AG09309 (cell line): ENCODE data around the gene SLC27A4.
A peak's percentile ranks its signal among the peaks of the same experiment; 100 is the strongest.
"Not testable (repeated sequence)": the region's sequence is repeated elsewhere in the genome, so short reads cannot be mapped to it uniquely, and the experiment has no call there.

Experiments
- DNase-seq: peaks from one replicate; pipeline ENCODE4 v3.0.0-alpha.2; 2010; ENCODE audit warnings: low read depth
- H3K4me3 ChIP-seq: 2 replicates; pipeline ENCODE4 v1.5.1; 2011; ENCODE audit warnings: mild to moderate bottlenecking, low read depth, low read length, moderate library complexity; ENCODE audit not compliant: control insufficient read depth
- CTCF ChIP-seq: IDR thresholded peaks from 2 replicates; pipeline ENCODE4 v1.5.1; 2011; ENCODE audit warnings: mild to moderate bottlenecking, low read depth, low read length, inconsistent platforms; ENCODE audit not compliant: insufficient read depth, control insufficient read depth; ENCODE audit errors: missing control alignments

SLC27A4 gene

GRCh38 chr9:128323791-128324190 lies 16.5 kb upstream of the SLC27A4 start:
- no peak for TF ChIP-seq CTCF
- peak overlapping the region; percentile 92 for H3K4me3 ChIP-seq
- no peak for DNase-seq

DNA sequence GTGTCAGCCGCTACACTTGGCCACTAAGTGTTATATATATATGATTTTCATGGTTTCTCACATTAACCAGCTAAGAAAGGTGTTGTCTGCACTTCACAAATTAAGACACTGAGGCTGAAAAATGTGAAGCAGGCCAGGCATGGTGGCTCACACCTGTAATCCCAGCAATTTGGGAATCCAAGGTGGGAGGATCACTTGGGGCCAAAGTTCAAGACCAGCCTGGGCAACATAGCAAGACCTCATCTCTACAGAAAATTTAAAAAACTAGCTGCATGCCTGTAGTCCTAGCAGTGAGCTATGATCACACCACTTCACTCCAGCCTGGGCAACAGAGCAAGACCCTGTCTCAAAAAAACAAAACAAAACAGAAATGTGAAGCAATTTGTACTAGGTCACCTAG lies 15.9 kb upstream of the SLC27A4 start:
- DNase-seq = no peak
- no peak overlapping the region for H3K4me3 ChIP-seq
- no peak for TF ChIP-seq CTCF

DNA sequence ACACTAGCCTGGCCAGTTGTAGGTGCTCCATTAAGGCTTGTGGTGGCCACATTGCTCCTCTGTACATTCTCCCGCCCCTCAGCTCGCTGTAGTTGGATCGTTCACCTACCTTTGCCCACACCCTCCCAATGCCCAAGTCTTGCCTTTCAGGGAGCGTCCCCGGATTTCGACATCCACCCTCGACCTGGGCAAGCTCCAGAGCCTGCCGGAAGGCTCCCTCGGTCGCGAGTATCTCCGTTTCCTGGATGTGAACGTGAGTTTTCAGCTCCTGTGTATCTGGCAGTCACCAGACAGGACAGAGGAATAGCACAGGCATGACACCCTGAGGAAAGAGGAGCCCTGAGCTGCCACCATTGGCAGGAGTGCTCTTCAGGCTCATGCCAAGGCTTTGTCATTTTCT lies 14.7 kb upstream of the SLC27A4 start:
- TF ChIP-seq CTCF = no peak
- DNase-seq = no peak
- no peak overlapping the region for H3K4me3 ChIP-seq

- no peak overlapping the region for H3K4me3 ChIP-seq
- TF ChIP-seq CTCF = no peak
- DNase-seq = no peak
These were observed 6.9 kb upstream of the SLC27A4 start for GRCh38 chr9:128333451-128333869.

- DNase-seq = no peak
- TF ChIP-seq CTCF = no peak
- no peak overlapping the region for H3K4me3 ChIP-seq
These were observed 5.2 kb upstream of the SLC27A4 start for GRCh38 chr9:128335161-128335560.

GRCh38 chr9:128335914-128336313 lies 4.4 kb upstream of the SLC27A4 start:
- H3K4me3 ChIP-seq = no peak overlapping the region
- no peak for TF ChIP-seq CTCF
- no peak for DNase-seq

DNA sequence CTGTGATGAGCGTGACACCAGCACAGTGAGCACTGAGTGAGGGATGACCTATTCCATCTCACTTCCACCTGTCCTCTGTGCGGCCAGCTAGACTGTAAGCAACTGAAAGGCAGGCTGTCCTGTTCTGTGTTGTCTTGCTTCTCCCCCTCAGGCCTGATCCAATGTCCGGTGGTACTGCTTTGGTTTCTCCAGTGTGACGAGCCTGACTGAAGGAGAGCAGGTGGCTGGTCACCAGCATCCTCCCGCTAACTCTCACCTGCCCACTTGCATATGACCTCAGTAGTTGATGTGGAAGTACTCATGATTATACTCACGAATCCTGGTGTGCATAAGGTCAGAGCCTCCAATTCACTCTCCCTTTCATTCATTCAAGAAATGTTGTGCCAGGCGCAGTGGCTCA lies 2.4 kb upstream of the SLC27A4 start:
- no peak overlapping the region for H3K4me3 ChIP-seq
- TF ChIP-seq CTCF = no peak

DNA sequence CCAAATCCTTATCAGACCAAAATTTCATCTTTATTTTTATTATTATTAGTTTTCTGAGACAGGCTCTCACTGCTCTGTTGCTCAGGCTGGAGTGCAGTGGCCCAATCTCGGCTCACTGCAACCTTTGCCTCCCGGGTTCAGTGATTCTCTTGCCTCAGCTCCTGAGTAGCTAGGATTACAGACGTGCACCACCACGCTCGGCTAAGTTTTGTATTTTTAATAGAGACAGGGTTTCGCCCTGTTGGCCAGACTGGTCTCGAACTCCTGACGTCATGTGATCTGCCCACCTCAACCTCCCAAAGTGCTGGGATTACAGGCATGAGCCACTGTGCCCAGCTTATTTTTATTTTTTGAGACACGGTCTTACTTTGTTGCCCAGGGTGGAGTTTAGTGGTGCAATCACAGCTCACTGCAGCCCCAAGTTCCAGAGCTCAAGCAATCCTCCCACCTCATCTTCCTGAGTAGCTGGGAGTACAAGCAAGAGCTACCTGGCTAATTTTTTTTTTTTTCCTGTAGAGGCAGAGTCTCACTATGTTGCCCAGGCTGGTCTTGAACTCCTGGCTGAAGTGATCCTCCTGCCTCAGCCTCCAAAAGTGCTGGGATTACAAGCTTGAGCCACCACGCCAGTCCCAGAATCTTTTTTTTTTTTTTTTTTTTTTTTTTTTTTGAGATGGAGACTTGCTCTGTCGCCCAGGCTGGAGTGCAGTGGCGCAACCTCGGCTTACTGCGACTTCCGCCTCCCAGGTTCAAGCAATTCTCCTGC lies 1.3 kb upstream of the SLC27A4 start:
- not testable (repeated sequence) for DNase-seq

More for the DNA sequence above, 2.4 kb upstream of the SLC27A4 start:
- no peak for DNase-seq

More for the DNA sequence above, 1.3 kb upstream of the SLC27A4 start:
- not testable (repeated sequence) for H3K4me3 ChIP-seq
